ENCODE data around the gene IFI30.

Gene IFI30

GRCh38 chr19:18225702-18226468 lies 52.3 kb downstream of the IFI30 start, which contains the start of gene PDE4C:
TSS of gene PDE4C (minus strand) at chr19:18226438. CDS start at chr19:18226415, 23 bp downstream.
- no peaks in the 10 kb centered on the region for H3K36me3 ChIP-seq (ENCODE audit: control insufficient read depth, low read length)
- H3K4me2 ChIP-seq (ENCODE audit: low read length) = peak within 1 kb of the TSS; percentile 66; the same call in 1 of the 2 replicates
- H3K27me3 ChIP-seq (ENCODE audit: control insufficient read depth, low read length) = peaks cover 37% of the 10 kb centered on the region
- H3K4me3 ChIP-seq (ENCODE audit: low read length) = no peak within 1 kb of the TSS; the same call in 1 of the 2 replicates
- no peaks in the 10 kb centered on the region for H3K79me2 ChIP-seq (ENCODE audit: control insufficient read depth, low read length)
- no peak for TF ChIP-seq EZH2phosphoT487 (IDR thresholded peaks at IDR 0.05; ENCODE audit: borderline replicate concordance, low read length)
- H4K20me1 ChIP-seq (ENCODE audit: control insufficient read depth, insufficient read depth, low read depth, low read length) = peaks cover 4% of the 10 kb centered on the region; the same call in 1 of the 2 replicates
- H3F3A ChIP-seq (ENCODE audit: control insufficient read depth, insufficient read depth) = peaks cover 10% of the 10 kb centered on the region
- no peaks in the 10 kb centered on the region for H3K9me2 ChIP-seq (replicated peaks; ENCODE audit: control insufficient read depth, low read length)
- H3K4me1 ChIP-seq (ENCODE audit: control insufficient read depth, low read length) = peaks cover 50% of the 10 kb centered on the region
- no peaks in the 10 kb centered on the region for H3K9me3 ChIP-seq (ENCODE audit: control insufficient read depth, insufficient read depth, low read length)
- H3K27ac ChIP-seq (ENCODE audit: low read depth, low read length) = no peak within 1 kb of the TSS

GRCh38 chr19:18226956-18227780 lies 53.6 kb downstream of the IFI30 start:
- Histone ChIP-seq H3K9me3 (ENCODE audit: control insufficient read depth, insufficient read depth, low read length) (no peaks in the 10 kb centered on the region), H3K9me2 (replicated peaks; ENCODE audit: control insufficient read depth, low read length) (no peaks in the 10 kb centered on the region), H3K4me1 (ENCODE audit: control insufficient read depth, low read length) (peaks cover 63% of the 10 kb centered on the region), H4K20me1 (ENCODE audit: control insufficient read depth, insufficient read depth, low read depth, low read length) (peaks cover 4% of the 10 kb centered on the region; the same call in 1 of the 2 replicates), H3K4me3 (ENCODE audit: low read length) (no peak overlapping the region), H3K79me2 (ENCODE audit: control insufficient read depth, low read length) (no peaks in the 10 kb centered on the region), H3F3A (ENCODE audit: control insufficient read depth, insufficient read depth) (peaks cover 11% of the 10 kb centered on the region), H3K27ac (ENCODE audit: low read depth, low read length) (no peak overlapping the region), H3K27me3 (ENCODE audit: control insufficient read depth, low read length) (peaks cover 32% of the 10 kb centered on the region), H3K4me2 (ENCODE audit: low read length) (0 out of 2 replicates have a peak overlapping the region, but pooled peaks have one; percentile 9), H3K36me3 (ENCODE audit: control insufficient read depth, low read length) (no peaks in the 10 kb centered on the region)
- no peak for TF ChIP-seq EZH2phosphoT487 (IDR thresholded peaks at IDR 0.05; ENCODE audit: borderline replicate concordance, low read length)
